NB4 (cell line): ENCODE measurements around the gene DENND1A.
A peak's percentile ranks its signal among the peaks of the same experiment; 100 is the strongest.
"Not testable (repeated sequence)": the region's sequence is repeated elsewhere in the genome, so short reads cannot be mapped to it uniquely, and the experiment has no call there.

Source experiments
- DNase-seq: peaks from one replicate; pipeline ENCODE4 v3.0.0; 2010; ENCODE audit warnings: low read depth
- H3K4me3 ChIP-seq: one replicate; pipeline ENCODE4 v1.5.1; 2011; ENCODE audit warnings: mild to moderate bottlenecking, low read depth, low read length, moderate library complexity
- CTCF ChIP-seq: IDR thresholded peaks from one replicate; pipeline ENCODE4 v1.5.1; 2012; ENCODE audit warnings: low read depth, low read length
- MYC ChIP-seq: IDR thresholded peaks from 2 replicates; pipeline ENCODE4 v1.6.1; 2011; ENCODE audit warnings: low read depth, low read length
- POLR2A ChIP-seq: IDR thresholded peaks from 2 replicates; pipeline ENCODE4 v1.6.1; 2011; ENCODE audit warnings: mild to moderate bottlenecking; ENCODE audit not compliant: insufficient read length; ENCODE audit errors: extremely low read depth
- TF ChIP-seq, protein P1 (sequence below): IDR thresholded peaks from 2 replicates; pipeline ENCODE4 v1.6.1; 2011; ENCODE audit warnings: low read depth, low read length

DENND1A gene

DNA sequence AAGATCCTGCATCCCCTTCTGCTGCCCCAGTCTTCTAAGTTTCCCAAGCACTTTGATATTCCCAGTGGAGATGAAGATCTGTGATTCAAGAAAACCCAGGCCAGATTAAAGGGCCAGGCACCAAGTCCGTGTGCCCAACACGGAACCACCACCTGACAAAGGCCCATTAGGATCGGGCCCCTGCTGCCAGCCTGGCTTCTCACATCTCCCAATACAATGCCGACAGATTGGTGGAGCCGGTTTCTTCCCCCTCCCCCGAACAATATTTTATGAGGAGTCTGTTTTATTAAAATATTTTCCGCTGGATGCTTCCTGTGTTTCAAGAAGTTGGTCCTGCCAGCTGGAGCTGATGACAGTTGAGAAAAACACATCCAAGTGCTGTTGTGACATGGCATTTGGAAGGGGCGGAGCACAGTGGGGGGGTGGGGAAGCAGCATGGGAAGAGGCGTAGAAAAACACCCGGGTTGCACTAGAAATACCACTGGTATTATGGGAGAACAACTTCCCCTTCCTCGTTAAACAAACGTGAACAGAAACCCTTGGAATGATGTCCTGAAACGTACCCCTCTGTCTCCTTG, 528.9 kb downstream of the DENND1A start:
- no peak overlapping the region for H3K4me3 ChIP-seq
- TF ChIP-seq CTCF (no peak), MYC (no peak), POLR2A (no peak)
- TF ChIP-seq, protein P1, sequence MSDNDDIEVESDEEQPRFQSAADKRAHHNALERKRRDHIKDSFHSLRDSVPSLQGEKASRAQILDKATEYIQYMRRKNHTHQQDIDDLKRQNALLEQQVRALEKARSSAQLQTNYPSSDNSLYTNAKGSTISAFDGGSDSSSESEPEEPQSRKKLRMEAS: no peak
- no peak for DNase-seq

DNA sequence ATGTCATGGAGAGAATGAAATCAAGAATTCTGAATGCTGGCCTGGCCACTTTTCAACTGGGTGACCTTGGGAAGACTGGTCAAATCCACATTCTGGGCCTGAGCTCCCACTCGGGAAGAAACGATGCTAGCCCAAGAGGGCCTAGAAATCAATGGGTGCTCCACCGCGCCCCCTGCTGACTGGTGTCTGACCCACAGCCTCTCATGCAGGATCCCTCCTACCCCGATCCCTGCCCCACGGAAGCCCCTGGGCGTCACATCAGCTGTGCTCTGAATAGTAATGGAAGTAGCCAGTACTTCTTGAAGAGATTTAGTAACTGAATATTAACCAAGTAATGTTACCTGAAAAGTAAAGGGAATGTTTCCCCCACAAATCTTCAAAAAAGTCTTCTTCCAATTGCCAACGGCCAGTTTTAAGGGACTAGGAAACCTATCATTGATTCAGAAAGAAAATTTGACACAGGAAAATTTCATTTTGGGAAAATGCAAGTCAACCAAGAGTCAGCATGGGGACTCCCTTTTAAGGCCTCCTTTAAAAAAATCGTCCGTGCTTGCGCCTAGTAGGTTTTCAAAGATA, 530.0 kb downstream of the DENND1A start:
- DNase-seq: peak; percentile 29
- H3K4me3 ChIP-seq: no peak overlapping the region
- TF ChIP-seq, protein P1: no peak
- TF ChIP-seq CTCF: peak; percentile 62

GRCh38 chr9:123398938-123399337, 531.0 kb downstream of the DENND1A start:
- H3K4me3 ChIP-seq, DNase-seq: not testable (repeated sequence)

- H3K4me3 ChIP-seq: no peak overlapping the region
- TF ChIP-seq POLR2A (no peak), MYC (no peak), CTCF (no peak)
- TF ChIP-seq, protein P1: no peak
- no peak for DNase-seq
Measured at GRCh38 chr9:123397975-123398374, 532.0 kb downstream of the DENND1A start.

DNA sequence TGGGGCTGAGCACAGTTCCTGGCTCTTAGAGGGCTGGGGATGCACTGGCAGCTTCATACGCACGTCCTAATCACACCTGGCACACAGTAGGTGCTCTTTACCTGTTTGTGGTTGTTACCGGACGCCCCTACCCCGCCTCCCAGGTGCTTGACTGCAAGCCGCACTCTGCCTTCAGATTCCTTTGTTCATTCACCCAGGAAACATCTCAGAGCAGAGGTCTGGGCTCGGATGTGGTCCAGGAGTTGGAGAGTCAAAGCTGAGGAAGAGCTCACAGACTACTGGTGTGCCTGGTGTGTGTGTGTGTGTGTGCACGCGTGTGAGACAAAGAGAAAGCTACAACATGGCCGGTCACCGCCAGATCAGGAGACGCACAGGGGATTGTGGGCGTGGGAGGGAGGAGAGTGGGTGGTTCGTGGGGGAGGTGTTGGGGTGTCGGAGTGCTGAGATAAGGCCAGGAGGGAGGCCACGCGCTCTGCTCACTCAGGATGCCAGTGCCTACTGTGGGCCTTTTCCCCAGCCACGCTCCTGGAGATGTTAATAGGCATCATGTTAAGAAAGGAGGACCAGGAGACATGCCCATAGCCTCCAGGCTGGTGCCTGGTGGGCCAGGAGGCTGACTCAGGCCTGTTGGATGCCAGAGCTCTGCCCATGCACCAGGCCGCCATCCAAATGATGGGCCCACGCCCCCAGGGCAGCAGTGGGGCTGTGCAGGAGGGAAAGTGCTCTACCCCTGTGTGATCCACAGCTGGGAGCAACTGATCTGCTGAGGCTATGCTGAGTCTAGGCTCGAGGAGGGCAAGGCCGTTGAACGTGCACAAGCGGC, 534.0 kb downstream of the DENND1A start:
- TF ChIP-seq, protein P1: no peak
- TF ChIP-seq CTCF: no peak
- no peak overlapping the region for H3K4me3 ChIP-seq
- DNase-seq: no peak

DNA sequence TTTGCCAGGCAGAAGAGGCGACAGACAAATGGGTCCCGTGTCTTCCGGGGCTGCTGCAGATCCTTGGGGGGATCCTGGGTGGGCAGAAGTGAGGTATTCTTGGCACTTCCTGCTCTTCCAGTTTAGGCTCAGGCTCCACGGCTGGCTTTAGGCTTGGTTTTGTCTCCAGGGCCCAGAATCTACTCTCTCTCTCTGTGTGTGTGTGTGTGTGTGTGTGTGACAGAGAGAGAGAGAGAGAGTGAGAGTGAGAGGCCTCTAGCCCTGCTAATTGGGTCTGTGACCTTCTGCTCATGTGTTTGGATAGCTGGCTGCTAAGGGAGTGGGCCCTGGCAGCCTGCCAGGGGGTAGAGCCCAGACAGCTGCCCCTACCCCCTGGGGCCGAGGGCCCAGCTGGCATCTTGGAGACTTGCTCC, 534.6 kb downstream of the DENND1A start:
- no peak overlapping the region for H3K4me3 ChIP-seq
- no peak for DNase-seq
- TF ChIP-seq MYC (no peak), POLR2A (no peak), CTCF (no peak)
- TF ChIP-seq, protein P1: no peak
